ENCODE results near the gene GCLC. TPM values are rescaled to one million over a fixed set of nuclear protein-coding genes. Genes with fewer than 3 reads are reported as not detected.

The GCLC gene
- total and polyA plus RNA-seq, 2 donors (not counting 1 experiment from before 2014, with no cell fraction given): 10.7 to 25.8 TPM

DNA sequence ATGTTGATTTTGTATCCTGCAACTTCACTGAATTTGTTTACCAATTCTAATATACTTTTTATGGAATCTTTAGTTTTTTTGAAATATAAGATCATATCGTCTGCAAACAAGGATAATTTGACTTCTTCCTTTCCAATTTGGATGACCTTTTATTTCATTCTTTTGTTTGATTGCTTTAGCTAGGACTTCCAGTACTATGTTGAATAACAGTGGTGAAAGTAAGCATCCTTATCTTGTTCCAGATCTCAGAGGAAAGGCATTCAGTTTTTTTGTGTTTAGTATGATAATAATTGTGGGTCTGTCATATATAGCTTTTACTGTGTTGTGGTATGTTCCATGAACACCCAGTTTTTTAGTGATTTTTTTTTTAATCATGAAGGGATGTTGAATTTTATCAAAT is 75.7 kb downstream of the GCLC start:
- Histone ChIP-seq H4K20me1 (ENCODE audit: control insufficient read depth, insufficient read depth, low read length, poor library complexity, severe bottlenecking) (no peaks in the 10 kb centered on the region), H3K4me1 (ENCODE audit: control insufficient read depth in 2 of 2, insufficient read depth in 2 of 2, low read length in 2 of 2) (peaks cover 18 to 23% of the 10 kb centered on the region in 2 donors), H3K36me3 (replicated peaks in 1 of 2; ENCODE audit: control extremely low read depth in 1 of 2, control insufficient read depth in 1 of 2, extremely low read depth in 1 of 2, insufficient read depth in 2 of 2, low read length in 1 of 2) (no peaks in the 10 kb centered on the region), H3K27me3 (replicated peaks in 1 of 4; ENCODE audit: control extremely low read depth in 1 of 4, control insufficient read depth in 3 of 4, insufficient read depth in 4 of 4, low read length in 3 of 4) (no peaks in the 10 kb centered on the region), H3K4me2 (replicated peaks; ENCODE audit: low read depth, low read length, poor library complexity, severe bottlenecking) (no peak overlapping the region), H3K9ac (ENCODE audit: low read length) (no peak overlapping the region), H3K9me3 (ENCODE audit: control extremely low read depth in 1 of 3, control insufficient read depth in 2 of 3, insufficient read depth in 1 of 3, low read length in 2 of 3) (no peaks in the 10 kb centered on the region), H3K79me2 (ENCODE audit: control insufficient read depth, insufficient read depth, low read length) (no peaks in the 10 kb centered on the region), H2AFZ (ENCODE audit: insufficient read depth, low read depth, low read length, poor library complexity, severe bottlenecking) (no peak overlapping the region), H3K27ac (ENCODE audit: low read length in 2 of 2) (no peak overlapping the region), H3K4me3 (ENCODE audit: control extremely low read depth in 1 of 5, extremely low read depth in 1 of 5, insufficient read depth in 1 of 5, low read depth in 2 of 5, low read length in 4 of 5) (no peak overlapping the region)
- CTCF ChIA-PET: interaction anchor here (1.2 to 2.1 kb wide), 2 partner anchors 13 to 15 kb away, joined by 3 to 7 read pairs; no protein-coding TSS in a partner anchor
- POLR2A ChIA-PET: no interaction called here
- ATAC-seq (ENCODE audit: low read depth) (no peak), DNase-seq (no peak)
- peaks cover 37% of the 10 kb centered on the region for H3K4me1 Mint-ChIP-seq
- no peak for TF ChIP-seq EZH2 (IDR thresholded peaks at IDR 0.05; ENCODE audit: borderline replicate concordance, insufficient read depth, low read depth, low read length, poor library complexity, severe bottlenecking)
- TF ChIP-seq, protein P1, sequence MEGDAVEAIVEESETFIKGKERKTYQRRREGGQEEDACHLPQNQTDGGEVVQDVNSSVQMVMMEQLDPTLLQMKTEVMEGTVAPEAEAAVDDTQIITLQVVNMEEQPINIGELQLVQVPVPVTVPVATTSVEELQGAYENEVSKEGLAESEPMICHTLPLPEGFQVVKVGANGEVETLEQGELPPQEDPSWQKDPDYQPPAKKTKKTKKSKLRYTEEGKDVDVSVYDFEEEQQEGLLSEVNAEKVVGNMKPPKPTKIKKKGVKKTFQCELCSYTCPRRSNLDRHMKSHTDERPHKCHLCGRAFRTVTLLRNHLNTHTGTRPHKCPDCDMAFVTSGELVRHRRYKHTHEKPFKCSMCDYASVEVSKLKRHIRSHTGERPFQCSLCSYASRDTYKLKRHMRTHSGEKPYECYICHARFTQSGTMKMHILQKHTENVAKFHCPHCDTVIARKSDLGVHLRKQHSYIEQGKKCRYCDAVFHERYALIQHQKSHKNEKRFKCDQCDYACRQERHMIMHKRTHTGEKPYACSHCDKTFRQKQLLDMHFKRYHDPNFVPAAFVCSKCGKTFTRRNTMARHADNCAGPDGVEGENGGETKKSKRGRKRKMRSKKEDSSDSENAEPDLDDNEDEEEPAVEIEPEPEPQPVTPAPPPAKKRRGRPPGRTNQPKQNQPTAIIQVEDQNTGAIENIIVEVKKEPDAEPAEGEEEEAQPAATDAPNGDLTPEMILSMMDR (IDR thresholded peaks at IDR 0.05): no peak
- no peak overlapping the region for H3K27ac Mint-ChIP-seq
- no peaks in the 10 kb centered on the region for H3K27me3 Mint-ChIP-seq
- intact Hi-C loops (cut with micrococcal nuclease): no loop called here
- no peaks in the 10 kb centered on the region for H3K9me3 Mint-ChIP-seq (ENCODE audit: insufficient read depth)
- no peak overlapping the region for H3K4me3 Mint-ChIP-seq
- WGBS (ENCODE audit: insufficient coverage): no CpG with 5 or more reads among the region's 1 CpG

DNA sequence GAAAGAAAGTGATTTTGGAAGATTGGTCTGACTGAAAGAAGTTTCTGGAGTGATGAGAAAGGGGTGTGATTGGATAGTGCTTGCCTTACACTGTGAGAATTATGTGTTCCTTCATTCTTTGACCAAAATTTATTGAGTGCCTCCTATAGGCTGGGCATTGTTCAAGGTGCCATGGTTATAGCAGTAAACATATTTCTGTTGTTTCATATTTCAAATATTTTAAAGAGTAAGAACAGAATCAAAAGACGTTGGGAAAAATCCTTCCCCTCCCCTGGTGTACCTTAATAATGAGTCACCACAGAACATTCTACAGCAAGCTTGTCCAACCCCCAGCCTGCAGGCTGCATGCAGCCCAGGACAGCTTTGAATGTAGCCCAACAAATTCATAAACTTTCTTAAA is 78.6 kb downstream of the GCLC start:
- 83% methylated on average over 1 of the region's 1 CpG for WGBS (ENCODE audit: insufficient coverage)
- no peak overlapping the region for H3K9ac ChIP-seq (ENCODE audit: low read length)
- no peak overlapping the region for H3K4me3 ChIP-seq (ENCODE audit: control extremely low read depth in 1 of 5, extremely low read depth in 1 of 5, insufficient read depth in 1 of 5, low read depth in 2 of 5, low read length in 4 of 5)
- H3K27me3 ChIP-seq (replicated peaks in 1 of 4; ENCODE audit: control extremely low read depth in 1 of 4, control insufficient read depth in 3 of 4, insufficient read depth in 4 of 4, low read length in 3 of 4): no peaks in the 10 kb centered on the region
- H4K20me1 ChIP-seq (ENCODE audit: control insufficient read depth, insufficient read depth, low read length, poor library complexity, severe bottlenecking): no peaks in the 10 kb centered on the region
- Mint-ChIP-seq H3K27me3 (no peaks in the 10 kb centered on the region), H3K4me3 (no peak overlapping the region), H3K4me1 (peaks cover 59% of the 10 kb centered on the region), H3K27ac (peak overlapping the region; percentile 34), H3K9me3 (ENCODE audit: insufficient read depth) (no peaks in the 10 kb centered on the region)
- no peak overlapping the region for H3K27ac ChIP-seq (ENCODE audit: low read length in 2 of 2)
- H3K4me1 ChIP-seq (ENCODE audit: control insufficient read depth in 2 of 2, insufficient read depth in 2 of 2, low read length in 2 of 2): peaks cover 41 to 49% of the 10 kb centered on the region in 2 donors
- intact Hi-C loops (cut with micrococcal nuclease): no loop called here
- no peaks in the 10 kb centered on the region for H3K9me3 ChIP-seq (ENCODE audit: control extremely low read depth in 1 of 3, control insufficient read depth in 2 of 3, insufficient read depth in 1 of 3, low read length in 2 of 3)
- DNase-seq (no peak), ATAC-seq (ENCODE audit: low read depth) (no peak)
- H2AFZ ChIP-seq (ENCODE audit: insufficient read depth, low read depth, low read length, poor library complexity, severe bottlenecking): peak overlapping the region; percentile 40
- H3K36me3 ChIP-seq (replicated peaks in 1 of 2; ENCODE audit: control extremely low read depth in 1 of 2, control insufficient read depth in 1 of 2, extremely low read depth in 1 of 2, insufficient read depth in 2 of 2, low read length in 1 of 2): no peaks in the 10 kb centered on the region
- H3K4me2 ChIP-seq (replicated peaks; ENCODE audit: low read depth, low read length, poor library complexity, severe bottlenecking): peak overlapping the region; percentile 3
- TF ChIP-seq EZH2 (IDR thresholded peaks at IDR 0.05; ENCODE audit: borderline replicate concordance, insufficient read depth, low read depth, low read length, poor library complexity, severe bottlenecking): no peak
- TF ChIP-seq, protein P1 (IDR thresholded peaks at IDR 0.05): no peak
- ChIA-PET POLR2A (no interaction called here), CTCF (interaction anchor here (12.0 kb wide), 1 partner anchor 18 kb away, joined by 70 read pairs; no protein-coding TSS in a partner anchor)
- no peaks in the 10 kb centered on the region for H3K79me2 ChIP-seq (ENCODE audit: control insufficient read depth, insufficient read depth, low read length)

Data from B cell (primary cell).